WTC11 (cell line): ENCODE measurements around the gene AKR1A1. TPM values are rescaled to one million over a fixed set of nuclear protein-coding genes. Genes with fewer than 3 reads are reported as not detected.

ENCODE experiments used
- AFF4 ChIP-seq: sonication (generic); formaldehyde crosslinking; IDR thresholded peaks from 2 replicates; pipeline ENCODE4 v1.8.1; 2023; ENCODE audit warnings: mild to moderate bottlenecking, missing genetic modification reagents, borderline replicate concordance
- ARID4B ChIP-seq: sonication (generic); formaldehyde crosslinking; IDR thresholded peaks from 2 replicates; pipeline ENCODE4 v1.8.0; 2023; ENCODE audit warnings: missing genetic modification reagents, mild to moderate bottlenecking, borderline replicate concordance
- E2F1 ChIP-seq: sonication (generic); formaldehyde crosslinking; IDR thresholded peaks from 2 replicates; pipeline ENCODE4 v1.8.0; 2022; ENCODE audit warnings: mild to moderate bottlenecking, missing genetic modification reagents
- E2F5 ChIP-seq: sonication (generic); formaldehyde crosslinking; IDR thresholded peaks from 2 replicates; pipeline ENCODE4 v1.8.1; 2022; ENCODE audit warnings: mild to moderate bottlenecking, moderate library complexity, missing genetic modification reagents
- EMX1 ChIP-seq: fragments of 250-450 bp; sonication (Bioruptor Pico); IDR thresholded peaks from 2 replicates; pipeline ENCODE4 v1.8.0; 2021; ENCODE audit warnings: mild to moderate bottlenecking
- ETV6 ChIP-seq: sonication (generic); formaldehyde crosslinking; IDR thresholded peaks from 2 replicates; pipeline ENCODE4 v1.8.1; 2022; ENCODE audit warnings: mild to moderate bottlenecking, missing genetic modification reagents
- FOXP1 ChIP-seq: sonication (generic); formaldehyde crosslinking; IDR thresholded peaks from 2 replicates; pipeline ENCODE4 v1.8.0; 2022; ENCODE audit warnings: missing genetic modification reagents, mild to moderate bottlenecking, moderate library complexity, borderline replicate concordance
- GRHL2 ChIP-seq: fragments of 250-450 bp; sonication (Bioruptor Pico); IDR thresholded peaks from 2 replicates; pipeline ENCODE4 v1.8.0; 2022; ENCODE audit warnings: mild to moderate bottlenecking, moderate library complexity; ENCODE audit not compliant: insufficient replicate concordance, severe bottlenecking
- IRF1 ChIP-seq: sonication (generic); formaldehyde crosslinking; IDR thresholded peaks from 2 replicates; pipeline ENCODE4 v1.8.0; 2023; ENCODE audit warnings: missing genetic modification reagents
- IRF2 ChIP-seq: sonication (generic); formaldehyde crosslinking; IDR thresholded peaks from 2 replicates; pipeline ENCODE4 v1.8.0; 2022; ENCODE audit warnings: low read depth, missing genetic modification reagents, borderline replicate concordance
- MAX ChIP-seq: sonication (generic); formaldehyde crosslinking; IDR thresholded peaks from 2 replicates; pipeline ENCODE4 v1.8.0; 2022; ENCODE audit warnings: mild to moderate bottlenecking, missing genetic modification reagents
- NFYB ChIP-seq: sonication (generic); formaldehyde crosslinking; conservative IDR thresholded peaks from 2 replicates; pipeline ENCODE4 v1.8.0; 2022; ENCODE audit warnings: low read depth, missing genetic modification reagents
- OVOL2 ChIP-seq: fragments of 250-450 bp; sonication (Bioruptor Pico); IDR thresholded peaks from 2 replicates; pipeline ENCODE4 v1.9.0; 2021; ENCODE audit warnings: mild to moderate bottlenecking, borderline replicate concordance
- PREB ChIP-seq: sonication (generic); formaldehyde crosslinking; IDR thresholded peaks from 2 replicates; pipeline ENCODE4 v1.8.1; 2022; ENCODE audit warnings: mild to moderate bottlenecking, missing genetic modification reagents, moderate library complexity, borderline replicate concordance
- RORB ChIP-seq: fragments of 250-450 bp; sonication (Bioruptor Pico); IDR thresholded peaks from 2 replicates; pipeline ENCODE4 v1.9.0; 2021; ENCODE audit warnings: mild to moderate bottlenecking
- SOX15 ChIP-seq: fragments of 250-450 bp; sonication (Bioruptor Pico); IDR thresholded peaks from 2 replicates; pipeline ENCODE4 v1.9.0; 2021; ENCODE audit warnings: mild to moderate bottlenecking
- USF2 ChIP-seq: sonication (generic); formaldehyde crosslinking; IDR thresholded peaks from 2 replicates; pipeline ENCODE4 v1.8.1; 2023; ENCODE audit warnings: mild to moderate bottlenecking, missing genetic modification reagents, moderate library complexity
- ZNF263 ChIP-seq: sonication (generic); formaldehyde crosslinking; IDR thresholded peaks from 2 replicates; pipeline ENCODE4 v1.8.1; 2022; ENCODE audit warnings: low read depth, mild to moderate bottlenecking, moderate library complexity, missing genetic modification reagents
- ZNF416 ChIP-seq: fragments of 250-450 bp; sonication (Bioruptor Pico); IDR thresholded peaks from 2 replicates; pipeline ENCODE4 v1.9.0; 2021; ENCODE audit warnings: mild to moderate bottlenecking, inconsistent platforms
- ZNF423 ChIP-seq: fragments of 250-450 bp; sonication (Bioruptor Pico); IDR thresholded peaks from 2 replicates; pipeline ENCODE4 v2.1.2; 2022; ENCODE audit warnings: mild to moderate bottlenecking, moderate library complexity
- ZNF512 ChIP-seq: sonication (generic); formaldehyde crosslinking; IDR thresholded peaks from 2 replicates; pipeline ENCODE4 v1.8.1; 2022; ENCODE audit warnings: missing genetic modification reagents, borderline replicate concordance
- ZNF671 ChIP-seq: fragments of 250-450 bp; sonication (Bioruptor Pico); IDR thresholded peaks from 2 replicates; pipeline ENCODE4 v1.8.0; 2021; ENCODE audit warnings: mild to moderate bottlenecking
- total RNA-seq: library from RNA; stranded (reverse); gene quantifications from 3 replicates; pipeline ENCODE4 v1.2.3, GENCODE V29; 2021

Gene AKR1A1
- total RNA-seq, 1 experiment from 2014 or later = 338 TPM

- TF ChIP-seq ARID4B (CRISPR knock-in tag) = peak; percentile 96
- peak; percentile 88; the same call in 1 of the 2 replicates for TF ChIP-seq AFF4 (CRISPR knock-in tag)
- TF ChIP-seq IRF2 (CRISPR knock-in tag) = no peak
- no peak for TF ChIP-seq ZNF671 (CRISPR knock-in tag)
- no peak for TF ChIP-seq ZNF512 (CRISPR knock-in tag)
- no peak for TF ChIP-seq RORB (CRISPR knock-in tag)
- no peak for TF ChIP-seq EMX1 (CRISPR knock-in tag)
- peak; percentile 81; the same call in 1 of the 2 replicates for TF ChIP-seq IRF1 (CRISPR knock-in tag)
- peak; percentile 95 for TF ChIP-seq USF2 (CRISPR knock-in tag)
- no peak for TF ChIP-seq GRHL2 (CRISPR knock-in tag)
- TF ChIP-seq ZNF423 (CRISPR knock-in tag) = no peak
- no peak for TF ChIP-seq OVOL2 (CRISPR knock-in tag)
- TF ChIP-seq FOXP1 = peak; percentile 97
- TF ChIP-seq ETV6 = peak; percentile 98; the same call in 1 of the 2 replicates
- no peak for TF ChIP-seq SOX15
- TF ChIP-seq E2F5 (CRISPR knock-in tag) = peak; percentile 92
- TF ChIP-seq PREB (CRISPR knock-in tag) = 0 out of 2 replicates have a peak, but pooled peaks have one; percentile 33
- TF ChIP-seq ZNF263 (CRISPR knock-in tag) = 0 out of 2 replicates have a peak, but pooled peaks have one; percentile 29
- no peak for TF ChIP-seq ZNF416 (CRISPR knock-in tag)
- TF ChIP-seq E2F1 = peak; percentile 90
- TF ChIP-seq NFYB (CRISPR knock-in tag) = peak; percentile 19; the same call in 1 of the 2 replicates
- TF ChIP-seq MAX = peak; percentile 99
Measured at GRCh38 chr1:45550401-45551351, at the start of gene AKR1A1 (continued).
